HG03457 (cell line): ENCODE results near the gene TMEM120A.
"Not testable (repeated sequence)": the region's sequence is repeated elsewhere in the genome, so short reads cannot be mapped to it uniquely, and the experiment has no call there.

Experiments
- ATAC-seq: cut with Tn5 transposase; IDR thresholded peaks from one replicate; pipeline ENCODE4 v1.9.1; 2021; ENCODE audit warnings: moderate number of reproducible peaks; ENCODE audit not compliant: unreplicated experiment

The TMEM120A gene

DNA sequence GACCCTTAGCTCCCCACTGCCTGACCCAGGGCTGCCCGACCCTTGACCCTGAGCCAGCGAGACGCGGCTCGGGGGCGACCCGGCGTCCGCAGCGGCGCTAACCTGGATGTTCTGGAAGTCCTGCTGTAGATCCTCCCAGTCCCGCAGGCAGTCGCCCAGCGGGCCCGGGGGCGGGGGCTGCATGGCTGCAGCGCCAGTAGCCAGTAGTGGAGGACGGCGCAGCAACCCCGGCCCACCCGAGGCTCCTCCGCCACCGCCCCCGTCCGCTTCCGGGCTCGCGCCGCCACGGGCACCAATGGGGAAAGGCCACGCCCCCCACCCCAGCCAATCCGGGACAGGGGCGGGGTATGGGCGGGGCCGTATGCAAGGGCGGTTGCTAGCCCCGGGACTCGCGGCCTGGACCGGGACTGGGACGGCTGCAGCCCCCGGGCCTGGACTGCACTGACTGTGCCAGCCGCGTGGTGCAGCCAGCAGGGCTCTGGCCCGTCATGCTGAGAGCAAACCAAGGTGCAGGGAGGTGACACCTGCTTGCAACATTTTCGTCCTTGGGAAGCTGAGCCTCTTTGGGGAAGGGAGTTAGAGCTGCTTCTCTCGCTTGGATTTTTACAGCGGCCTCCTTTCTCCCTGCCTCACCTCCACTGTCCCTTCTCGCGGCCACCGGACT lies at the start of gene TMEM120A:
Gene TMEM120A (minus strand): TSS at position 208 of the 664 bp plus-strand sequence. CDS start 25 bp downstream, at position 183.
- peak; percentile 82 for ATAC-seq

DNA sequence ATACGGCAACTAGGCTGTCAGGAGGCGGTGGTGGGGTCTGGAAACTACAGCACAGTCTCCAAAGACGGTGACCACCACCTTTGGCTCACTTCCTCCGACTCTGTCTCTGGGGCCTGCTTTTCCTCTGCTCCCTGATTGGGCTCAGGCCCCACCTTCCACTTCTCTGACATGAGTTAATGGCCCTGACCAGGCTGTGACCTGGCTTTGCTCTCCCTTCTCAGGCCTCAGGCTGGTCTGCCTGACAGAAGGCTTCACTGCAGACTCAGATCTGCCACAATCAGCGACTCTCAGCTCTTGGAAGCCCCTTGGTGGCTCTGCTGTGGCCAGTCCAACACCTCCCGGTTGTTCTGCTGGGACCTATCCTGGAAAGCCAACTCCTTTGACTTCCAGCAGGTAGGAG lies 45.7 kb upstream of the TMEM120A start:
- no peak for ATAC-seq

DNA sequence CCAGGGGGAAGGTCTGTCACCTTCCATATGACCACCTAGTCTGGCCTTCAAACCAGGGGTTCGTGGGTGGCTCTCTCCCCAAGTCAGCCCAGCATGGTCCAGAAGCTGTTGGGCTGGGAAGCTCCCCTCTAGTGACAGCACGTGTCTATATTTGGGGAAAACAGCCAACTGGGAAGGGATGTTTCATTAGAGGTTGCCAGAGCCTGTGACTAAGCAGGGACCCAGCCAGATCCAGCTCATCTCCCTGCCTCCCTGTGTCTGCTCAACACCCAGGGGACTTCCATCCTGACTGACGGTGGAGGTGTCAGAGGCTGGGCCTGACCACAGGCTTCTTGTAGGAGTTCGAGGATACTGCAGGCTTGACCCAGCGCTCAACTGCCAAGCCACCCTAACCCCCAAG lies 42.9 kb upstream of the TMEM120A start:
- no peak for ATAC-seq

DNA sequence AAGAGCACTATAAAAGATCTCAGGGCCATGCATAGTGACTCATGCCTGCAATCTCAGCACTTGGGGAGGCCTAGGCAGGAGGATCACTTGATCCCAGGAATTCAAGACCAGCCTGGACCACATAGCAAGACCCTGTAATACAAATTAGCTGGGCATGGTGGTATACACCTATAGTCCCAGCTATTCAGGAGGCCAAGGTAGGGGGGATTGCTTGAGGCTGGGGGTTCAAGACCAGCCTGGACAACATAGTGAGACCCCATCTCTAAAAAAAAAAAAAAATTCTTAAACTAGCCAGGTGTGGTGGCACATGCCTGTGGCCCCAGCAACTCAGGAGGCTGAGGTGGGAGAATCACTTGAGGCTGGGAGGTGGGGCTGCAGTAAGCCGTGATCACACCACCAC lies 37.6 kb upstream of the TMEM120A start:
- no peak for ATAC-seq

DNA sequence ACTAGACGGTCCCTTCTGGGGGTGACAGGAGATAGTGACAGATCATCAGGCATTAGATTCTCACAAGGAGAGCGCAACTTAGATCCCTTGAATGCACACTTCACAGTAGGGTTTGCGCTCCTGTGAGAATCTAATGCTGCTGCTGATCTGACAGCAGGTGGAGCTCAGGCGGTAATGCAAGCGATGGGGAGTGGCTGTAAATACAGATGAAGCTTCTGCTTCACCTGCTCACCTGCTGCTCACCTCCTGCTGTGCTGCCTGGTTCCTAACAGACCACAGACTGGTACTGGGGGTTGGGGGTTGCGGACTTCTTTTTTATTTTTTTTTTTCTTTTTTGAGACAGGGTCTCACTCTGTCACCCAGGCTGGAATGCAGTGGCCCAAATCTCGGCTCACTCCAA lies 35.3 kb upstream of the TMEM120A start:
- not testable (repeated sequence) for ATAC-seq

DNA sequence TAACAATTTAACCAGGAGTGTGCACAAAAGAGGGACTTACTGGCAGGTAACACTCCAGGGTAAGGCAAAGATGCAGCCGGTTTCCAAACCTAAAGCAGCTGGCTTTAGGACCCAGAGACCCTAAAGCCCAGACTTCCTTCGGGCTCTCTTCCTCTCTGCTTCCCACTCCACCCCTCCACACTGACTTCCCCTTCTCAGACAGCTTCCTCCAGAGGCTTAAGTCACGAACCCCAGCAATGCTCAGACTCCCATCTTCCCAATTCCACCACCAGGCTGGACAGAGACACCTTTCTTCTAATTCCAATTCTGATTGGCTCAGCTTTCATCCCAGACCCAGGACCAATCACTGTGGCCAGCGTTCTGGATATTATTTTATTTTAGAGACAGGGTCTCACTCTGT lies 28.6 kb upstream of the TMEM120A start:
- ATAC-seq, result no peak

DNA sequence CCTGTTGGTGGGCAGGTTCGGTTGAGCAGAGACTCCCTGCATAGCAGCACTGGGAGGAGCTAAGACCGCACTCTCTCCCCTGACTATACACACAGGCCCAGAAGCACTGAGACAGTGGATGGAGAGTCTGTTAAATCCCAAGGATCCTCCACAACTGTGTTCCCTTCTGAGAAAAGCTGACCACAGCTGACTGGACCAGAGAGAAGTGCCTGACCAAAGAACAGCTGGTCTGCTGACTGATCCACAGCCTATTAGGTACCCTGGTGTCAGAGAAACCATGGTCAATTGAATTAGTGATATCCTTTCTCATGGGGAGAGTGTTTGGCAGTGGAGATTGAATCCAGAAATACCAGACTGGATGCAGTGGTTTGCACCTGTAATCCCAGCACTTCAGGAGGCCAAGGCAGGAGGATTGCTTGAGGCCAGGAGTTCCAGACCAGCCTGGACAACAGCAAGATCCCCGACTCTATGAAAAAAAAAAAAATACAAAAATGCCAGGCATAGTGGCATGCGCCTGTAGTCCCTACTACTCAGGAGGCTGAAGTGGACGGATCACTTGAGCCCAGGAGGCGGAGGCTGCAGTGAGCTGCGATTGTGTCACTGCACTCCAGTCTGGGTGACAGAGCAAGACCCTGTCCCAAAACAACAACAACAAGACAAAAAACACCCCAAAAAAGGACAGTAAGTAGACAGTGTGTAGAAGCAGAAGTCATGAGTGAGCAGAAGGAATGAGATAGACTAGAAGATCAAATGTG lies 27.8 kb upstream of the TMEM120A start:
- ATAC-seq, result no peak

DNA sequence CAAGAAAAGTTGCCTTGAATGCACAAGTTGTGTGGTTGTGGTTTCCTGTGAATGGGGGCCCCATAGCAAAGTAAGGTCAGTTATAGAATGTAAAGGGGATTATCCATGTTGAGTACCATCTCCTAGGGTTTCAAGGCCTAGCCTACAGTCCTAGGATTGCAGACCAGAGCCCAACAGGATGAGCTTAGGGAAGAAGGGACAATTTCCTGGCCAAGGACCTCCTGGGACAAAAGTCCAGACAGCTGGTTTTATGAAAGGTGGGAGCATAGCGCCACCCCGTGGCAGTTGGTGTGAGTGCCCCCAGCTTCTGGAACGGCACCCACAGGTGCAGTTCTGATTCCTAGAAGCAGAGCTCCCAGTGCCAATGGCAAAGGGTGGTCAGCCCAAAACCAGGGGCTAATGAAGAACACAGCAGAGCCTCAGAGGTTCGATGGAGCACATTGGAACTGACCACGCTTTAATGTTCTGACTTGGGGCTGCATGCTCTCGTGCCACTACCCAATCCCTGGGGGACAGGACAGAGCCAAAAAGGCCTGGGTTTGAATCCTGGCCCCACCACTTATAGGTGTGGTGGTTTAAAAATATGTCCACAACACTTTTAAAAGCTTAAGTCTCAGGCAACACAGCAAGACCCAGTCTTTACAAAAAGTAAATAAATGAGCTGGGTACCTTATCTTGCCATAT lies 25.8 kb upstream of the TMEM120A start:
- ATAC-seq, result no peak

DNA sequence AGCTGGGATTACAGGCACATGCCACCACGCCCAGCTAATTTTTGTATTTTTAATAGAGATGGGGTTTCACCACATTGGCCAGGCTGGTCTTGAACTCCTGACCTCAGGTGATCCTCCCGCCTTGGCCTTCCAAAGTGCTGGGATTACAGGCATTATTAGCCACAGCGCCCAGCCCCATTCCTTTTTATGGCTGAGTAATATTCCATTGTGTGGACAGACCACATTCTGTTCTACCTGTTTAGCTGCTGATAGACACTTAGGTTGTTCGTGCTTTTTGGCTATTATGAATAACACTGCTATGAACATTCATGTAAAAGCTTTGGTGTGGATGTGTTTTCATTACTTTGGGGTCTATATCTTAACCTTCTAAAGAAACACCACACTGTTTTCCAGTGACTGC lies 24.1 kb upstream of the TMEM120A start:
- not testable (repeated sequence) for ATAC-seq

DNA sequence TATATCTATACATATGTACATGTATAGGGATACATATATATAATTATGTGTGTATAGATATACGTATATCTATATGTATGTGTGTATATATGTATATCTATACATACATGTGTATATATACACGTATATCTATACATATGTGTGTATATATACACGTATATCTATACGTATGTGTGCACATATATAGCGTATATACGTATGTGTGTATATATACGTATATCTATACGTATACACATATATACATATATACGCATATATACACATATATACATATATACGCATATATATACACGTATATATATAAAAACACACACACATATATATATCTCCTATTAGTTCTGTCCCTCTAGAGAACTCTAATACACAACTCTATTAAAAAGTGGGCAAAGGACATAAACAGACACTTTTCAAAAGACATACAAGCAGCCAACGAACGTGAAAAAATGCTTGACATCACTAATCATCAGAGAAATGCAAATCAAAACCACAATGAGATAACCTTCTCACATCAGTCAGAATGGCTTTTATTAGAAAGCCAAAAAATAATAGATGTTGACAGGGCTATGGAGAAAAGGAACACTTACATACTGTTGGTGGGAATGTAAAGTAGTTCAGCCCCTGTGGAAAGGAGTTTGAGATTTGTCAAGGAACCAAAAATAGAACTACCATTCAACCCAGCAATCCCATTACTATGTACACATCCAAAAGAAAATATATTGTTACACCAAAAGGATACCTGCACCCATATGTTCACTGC lies 22.0 kb upstream of the TMEM120A start:
- ATAC-seq, result no peak

DNA sequence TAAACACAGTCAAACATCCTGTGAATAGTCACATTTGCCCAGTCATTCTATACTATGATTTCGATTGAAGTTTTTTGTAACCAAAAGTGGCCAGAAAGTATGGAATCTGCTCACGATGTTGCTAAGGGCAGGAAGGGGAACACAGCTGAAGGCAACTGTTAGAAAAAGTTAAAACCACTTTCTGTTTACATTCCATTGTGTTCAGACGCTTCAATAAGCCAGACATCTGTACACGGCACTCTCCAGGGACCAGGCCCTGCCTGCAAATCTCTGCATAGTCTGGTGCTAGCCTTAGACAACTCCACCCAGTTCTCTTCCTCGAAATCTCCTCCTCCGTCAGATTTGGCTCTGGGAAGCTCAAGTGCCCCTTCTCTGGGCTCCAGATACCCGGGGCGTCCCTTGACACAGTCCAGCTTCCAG lies 17.1 kb upstream of the TMEM120A start:
- no peak for ATAC-seq

DNA sequence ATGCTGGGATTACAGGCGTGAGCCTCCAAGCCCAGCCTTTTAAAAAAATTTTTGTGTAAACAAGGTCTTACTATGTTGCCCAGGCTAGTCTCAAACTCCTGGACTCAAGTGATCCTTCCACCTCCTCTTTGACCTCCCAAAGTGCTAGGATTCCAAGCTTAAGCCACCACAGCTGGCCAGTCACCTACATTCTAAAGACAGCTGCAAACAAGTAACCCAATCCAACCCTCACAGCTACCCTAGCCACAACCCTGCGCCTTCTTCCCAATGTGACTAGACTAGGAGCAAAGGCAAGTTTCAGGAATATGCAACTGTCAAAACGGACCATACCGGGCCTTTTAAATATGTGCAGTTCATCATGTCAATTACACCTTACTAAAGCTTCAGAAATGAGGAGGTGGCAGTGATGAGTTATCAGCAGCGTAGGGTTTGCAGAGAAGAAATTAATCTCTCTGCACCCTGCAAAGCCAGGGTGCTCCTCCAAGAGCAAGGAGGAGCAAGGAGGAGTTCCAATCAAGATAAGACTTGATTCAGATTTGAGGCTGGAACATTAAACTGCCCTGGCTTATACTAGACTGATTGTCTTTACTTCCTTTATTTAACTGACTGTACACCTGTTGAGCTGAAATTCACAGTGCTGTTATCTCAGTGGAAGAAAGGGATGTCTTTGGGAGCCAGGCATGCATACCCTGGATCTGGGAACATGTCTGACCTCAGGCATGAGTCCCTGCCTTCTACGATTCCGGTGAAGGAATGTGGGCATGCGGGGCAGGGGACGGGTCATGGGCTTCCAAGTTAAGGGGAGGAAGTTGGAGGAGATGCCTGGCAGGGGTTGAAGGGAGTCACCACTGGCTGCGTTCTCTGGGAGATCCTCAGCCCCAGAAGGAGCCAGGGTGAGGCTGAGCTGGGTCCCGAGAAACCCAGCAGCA lies 15.5 kb upstream of the TMEM120A start:
- no peak for ATAC-seq

DNA sequence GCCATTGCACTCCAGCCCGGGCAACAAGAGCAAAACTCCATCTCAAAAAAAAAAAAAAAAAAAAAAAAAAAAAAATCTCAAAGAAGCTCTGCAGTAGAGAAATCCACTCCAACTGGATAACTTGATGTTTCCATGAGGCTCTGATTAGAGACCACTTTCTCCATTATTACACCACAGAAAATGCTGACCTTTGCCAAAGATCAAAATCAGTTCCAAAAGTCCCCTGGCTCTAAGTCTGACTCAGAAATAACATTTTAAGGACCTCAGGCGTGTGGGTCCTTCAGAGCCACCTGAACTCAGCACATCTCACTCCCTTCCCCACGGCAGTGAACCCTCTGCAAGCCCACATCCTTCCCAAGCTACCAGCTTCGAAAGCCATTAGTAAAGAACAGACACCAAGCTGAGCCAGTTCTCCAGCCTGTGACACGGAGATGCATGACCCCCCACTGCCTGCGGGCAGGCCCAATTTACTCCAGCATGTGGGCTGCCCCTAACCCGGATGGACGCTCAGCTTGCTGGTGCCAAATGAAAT lies 13.8 kb upstream of the TMEM120A start:
- ATAC-seq, result no peak

DNA sequence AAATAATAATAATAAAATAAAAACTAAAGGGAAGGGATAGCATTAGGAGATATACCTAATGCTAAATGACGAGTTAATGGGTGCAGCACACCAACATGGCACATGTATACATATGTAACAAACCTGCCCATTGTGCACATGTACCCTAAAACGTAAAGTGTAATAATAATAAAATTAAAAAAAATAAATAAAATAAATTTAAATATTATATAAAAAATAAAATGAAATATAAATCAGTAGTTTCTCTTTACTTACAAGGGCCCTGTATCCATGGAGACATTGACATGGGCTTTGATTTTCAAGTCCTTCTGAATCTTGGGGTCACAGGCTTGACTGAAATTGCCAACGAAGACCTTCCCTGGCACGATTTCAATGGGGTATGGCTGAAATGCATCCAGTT lies 10.6 kb upstream of the TMEM120A start:
- ATAC-seq, result not testable (repeated sequence)

DNA sequence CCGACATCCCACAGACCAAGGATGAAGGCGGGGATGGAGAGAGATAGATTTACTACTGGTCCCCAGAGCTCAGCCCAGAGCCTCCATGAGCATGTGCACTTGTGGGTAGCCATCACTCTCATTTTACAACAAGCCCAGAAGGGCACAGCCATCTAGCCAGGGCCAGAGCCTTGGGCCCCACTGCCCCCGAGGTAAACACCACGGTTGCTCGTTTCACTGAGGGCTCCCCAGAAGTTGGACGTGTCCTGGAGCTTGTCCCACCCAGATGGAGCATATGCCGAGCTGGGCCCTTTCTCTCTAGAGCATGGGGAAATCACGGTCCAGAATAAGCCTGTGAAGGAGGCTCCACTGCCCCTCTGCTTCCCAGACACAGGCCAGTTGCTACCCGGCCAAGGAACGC lies 9.0 kb upstream of the TMEM120A start:
- ATAC-seq, result no peak

DNA sequence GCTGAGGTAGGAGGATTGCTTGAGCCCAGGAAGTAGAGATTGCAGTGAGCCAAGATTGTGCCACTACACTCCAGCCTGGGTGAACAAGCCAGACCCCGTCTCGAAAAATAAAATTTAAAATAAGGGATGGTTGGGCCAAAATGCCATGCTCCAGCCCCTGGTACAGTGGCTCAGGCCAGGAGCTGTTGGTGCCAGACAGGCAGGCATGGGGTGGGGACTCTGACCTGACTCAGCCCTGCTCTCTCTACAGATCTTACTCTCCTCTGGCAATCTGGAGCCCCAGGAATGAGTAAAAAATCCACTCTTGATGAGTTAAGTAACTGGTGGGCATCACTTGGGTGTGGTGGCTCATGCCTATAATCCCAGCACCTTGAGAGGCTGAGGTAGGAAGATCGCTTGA lies 8.4 kb upstream of the TMEM120A start:
- no peak for ATAC-seq

DNA sequence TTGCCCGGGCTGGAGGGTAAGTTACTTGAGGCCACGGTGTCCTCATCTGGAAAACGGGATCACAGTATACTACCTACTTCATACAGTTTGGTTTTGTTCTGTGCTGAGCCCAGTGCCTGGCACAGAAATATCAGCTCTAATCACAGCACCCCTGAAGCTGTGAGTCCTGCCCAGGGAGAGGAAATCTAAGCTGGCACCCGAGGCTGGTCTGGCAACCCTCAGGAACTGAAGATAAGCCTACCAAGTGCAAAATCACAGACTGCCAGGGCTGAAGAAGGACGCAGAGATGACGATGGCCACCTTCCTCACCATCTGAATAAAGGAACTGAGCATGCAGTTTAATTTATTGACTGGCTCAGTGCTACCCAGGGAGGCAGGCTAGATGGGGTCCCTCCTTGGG lies 7.7 kb upstream of the TMEM120A start:
- no peak for ATAC-seq

DNA sequence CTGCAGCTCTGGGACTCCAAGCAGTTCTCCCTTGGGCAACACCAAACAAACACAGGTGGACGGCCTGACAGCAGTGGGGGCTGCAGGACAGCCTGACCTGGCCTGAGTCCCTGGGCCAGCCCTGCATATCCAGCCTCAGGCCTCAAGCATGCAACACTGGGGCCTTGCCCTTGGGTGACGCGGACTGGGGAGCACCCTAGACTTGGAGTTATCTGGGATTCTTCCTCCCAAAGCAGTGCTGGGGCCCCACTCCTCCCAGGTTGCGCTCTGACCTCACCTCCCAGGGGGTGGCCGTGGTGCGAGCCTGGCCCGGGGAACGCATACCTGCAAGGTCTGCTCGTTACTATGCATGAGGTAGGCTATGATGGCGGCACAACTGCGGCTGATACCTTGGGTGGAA lies 6.2 kb upstream of the TMEM120A start:
- no peak for ATAC-seq

DNA sequence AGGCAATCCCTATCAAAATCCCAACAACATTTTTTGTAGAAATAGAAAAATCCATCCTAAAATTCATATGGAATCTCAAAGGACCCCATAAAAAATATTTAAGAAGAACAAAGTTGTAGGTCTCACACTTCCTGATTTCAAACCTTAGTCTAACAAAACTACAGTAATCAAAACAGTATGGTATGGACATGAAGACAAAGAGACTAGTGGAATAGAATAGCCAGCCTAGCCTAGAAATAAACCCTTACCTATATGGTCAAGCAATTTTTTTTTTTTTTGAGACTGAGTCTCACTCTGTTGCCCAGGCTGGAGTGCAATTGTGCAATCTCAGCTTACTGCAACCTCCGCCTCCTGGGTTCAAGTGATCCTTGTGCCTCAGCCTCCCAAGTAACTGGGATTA lies 3.6 kb upstream of the TMEM120A start:
- no peak for ATAC-seq

DNA sequence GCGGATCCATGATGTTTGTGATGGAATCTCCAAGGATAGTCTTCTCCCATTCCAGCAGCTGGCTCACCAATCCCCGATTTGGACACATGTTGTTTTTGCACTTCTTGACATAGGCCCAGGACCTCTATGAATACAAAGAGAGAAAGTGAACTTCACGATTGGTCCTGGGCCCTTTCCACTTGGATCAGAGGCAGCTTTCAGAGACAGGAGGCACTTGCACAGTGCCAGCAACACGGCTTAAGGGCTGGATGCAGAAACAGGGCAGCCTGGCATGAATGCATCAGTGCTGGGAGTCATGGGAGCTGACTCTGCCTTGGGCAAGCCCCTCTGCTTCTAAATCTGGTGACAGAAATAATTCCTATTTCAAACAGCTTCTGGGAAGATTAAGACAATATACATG lies 2.1 kb upstream of the TMEM120A start:
- ATAC-seq, result no peak
